HG03139 (cell line): ENCODE measurements around the gene C19orf73.
"Not testable (repeated sequence)": the region's sequence is repeated elsewhere in the genome, so short reads cannot be mapped to it uniquely, and the experiment has no call there.

Source experiments
- ATAC-seq: cut with Tn5 transposase; IDR thresholded peaks from one replicate; pipeline ENCODE4 v1.9.1; 2021; ENCODE audit not compliant: unreplicated experiment

The C19orf73 gene

GRCh38 chr19:49103331-49104085 lies 15.4 kb downstream of the C19orf73 start:
- no peak for ATAC-seq

GRCh38 chr19:49102303-49102702 lies 16.6 kb downstream of the C19orf73 start:
- no peak for ATAC-seq

- no peak for ATAC-seq
Observed at GRCh38 chr19:49101160-49101559, 17.8 kb downstream of the C19orf73 start.

GRCh38 chr19:49098795-49099194 lies 20.1 kb downstream of the C19orf73 start:
- ATAC-seq: no peak

- ATAC-seq: no peak
Observed at GRCh38 chr19:49097453-49098288, 21.3 kb downstream of the C19orf73 start.

GRCh38 chr19:49094505-49095482 lies 24.1 kb downstream of the C19orf73 start:
- ATAC-seq: no peak

- ATAC-seq: no peak
Observed at GRCh38 chr19:49092686-49093085, 26.3 kb downstream of the C19orf73 start.

- no peak for ATAC-seq
Observed at GRCh38 chr19:49091391-49092038, 27.4 kb downstream of the C19orf73 start.

GRCh38 chr19:49086296-49086695 lies 32.6 kb downstream of the C19orf73 start:
- ATAC-seq: no peak

- ATAC-seq: no peak
Observed at GRCh38 chr19:49085868-49086232, 33.1 kb downstream of the C19orf73 start.

- ATAC-seq: peak; percentile 73
Observed at GRCh38 chr19:49085020-49085867, 33.7 kb downstream of the C19orf73 start, which contains the start of gene SNRNP70. TSS of gene SNRNP70 (plus strand) at chr19:49085451. CDS start at chr19:49086415, 964 bp downstream.

- ATAC-seq: no peak
Observed at GRCh38 chr19:49084206-49085019, 34.5 kb downstream of the C19orf73 start.

GRCh38 chr19:49081273-49081672 lies 37.7 kb downstream of the C19orf73 start:
- no peak for ATAC-seq

GRCh38 chr19:49080392-49080791 lies 38.6 kb downstream of the C19orf73 start:
- ATAC-seq: no peak

GRCh38 chr19:49074869-49075268 lies 44.1 kb downstream of the C19orf73 start:
- ATAC-seq: not testable (repeated sequence)

- ATAC-seq: no peak
Observed at GRCh38 chr19:49073514-49074378, 45.2 kb downstream of the C19orf73 start.

GRCh38 chr19:49071860-49072547 lies 46.9 kb downstream of the C19orf73 start:
- ATAC-seq: no peak
